Rectal smooth muscle tissue (tissue), 1 donor: ENCODE measurements around the gene CCL26.

Experiments
- H3K27ac ChIP-seq: one replicate; pipeline ENCODE4 v1.7.0; 2013; ENCODE audit warnings: low read depth, low read length, inconsistent platforms
- H3K27me3 ChIP-seq: one replicate; pipeline ENCODE4 v1.7.0; 2013; ENCODE audit warnings: low read length; ENCODE audit not compliant: control insufficient read depth, insufficient read depth
- H3K36me3 ChIP-seq: one replicate; pipeline ENCODE4 v1.7.0; 2013; ENCODE audit warnings: low read length; ENCODE audit not compliant: control insufficient read depth, insufficient read depth
- H3K4me1 ChIP-seq: one replicate; pipeline ENCODE4 v1.7.0; 2013; ENCODE audit warnings: low read length; ENCODE audit not compliant: control insufficient read depth, insufficient read depth
- H3K4me3 ChIP-seq: one replicate; pipeline ENCODE4 v1.7.0; 2013; ENCODE audit warnings: low read length
- H3K9ac ChIP-seq: one replicate; pipeline ENCODE4 v1.7.0; 2013; ENCODE audit warnings: low read length

The CCL26 gene

DNA sequence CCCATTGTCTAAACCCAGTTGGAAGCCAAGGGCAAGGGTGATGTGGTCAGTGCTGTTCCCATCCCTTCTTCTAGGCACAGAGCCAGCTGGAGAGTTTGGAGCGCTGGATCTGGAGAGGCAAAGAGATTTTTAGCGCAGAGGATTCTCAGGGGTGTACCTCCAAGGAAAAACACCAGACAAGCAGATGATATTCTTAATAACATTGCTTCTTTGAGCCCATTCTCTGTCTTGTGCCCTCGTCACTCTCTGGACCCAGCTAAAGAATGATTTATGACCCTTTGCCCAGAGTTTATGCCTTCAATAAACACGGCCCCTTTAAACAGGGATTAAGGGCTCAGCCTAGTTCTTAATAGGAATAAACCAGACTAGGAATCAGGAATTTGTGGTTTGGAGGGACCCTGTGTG lies 28.6 kb downstream of the CCL26 start:
- H3K4me3 ChIP-seq: no peak overlapping the region
- no peaks in the 10 kb centered on the region for H3K36me3 ChIP-seq
- no peak overlapping the region for H3K27ac ChIP-seq
- H3K4me1 ChIP-seq: no peaks in the 10 kb centered on the region
- no peak overlapping the region for H3K9ac ChIP-seq
- no peaks in the 10 kb centered on the region for H3K27me3 ChIP-seq

DNA sequence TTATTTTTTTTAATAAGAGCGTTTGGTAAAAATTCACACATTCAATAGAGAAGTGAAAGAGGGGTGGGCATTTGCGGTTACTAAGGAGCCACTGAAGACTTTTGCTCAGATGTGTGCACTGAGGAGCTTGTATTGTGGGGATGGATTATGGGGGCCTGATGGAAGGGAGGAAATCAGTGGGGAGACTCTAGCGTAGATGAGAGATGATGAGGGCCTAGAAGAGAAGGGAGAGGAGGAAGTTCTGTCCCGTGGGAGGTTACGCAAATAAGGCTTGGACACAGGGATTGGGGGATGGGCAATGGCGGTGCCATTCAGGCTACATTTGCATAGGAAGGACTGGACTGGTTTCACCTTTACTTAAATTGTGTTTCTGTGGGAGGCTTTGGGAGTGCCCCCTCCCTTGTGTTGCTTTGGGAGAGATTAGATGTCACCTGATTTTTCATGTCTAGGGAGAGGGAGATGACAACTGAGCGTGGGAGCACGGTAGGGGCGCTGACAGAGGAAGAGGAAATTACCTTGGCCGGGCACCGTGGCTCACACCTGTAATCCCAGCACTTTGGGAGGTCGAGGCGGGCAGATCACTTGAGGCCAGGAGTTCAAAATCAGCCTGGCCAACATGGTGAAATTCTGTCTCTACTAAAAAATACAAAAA lies 31.0 kb downstream of the CCL26 start:
- H3K4me1 ChIP-seq: peaks cover 5% of the 10 kb centered on the region
- H3K27ac ChIP-seq: no peak overlapping the region

DNA sequence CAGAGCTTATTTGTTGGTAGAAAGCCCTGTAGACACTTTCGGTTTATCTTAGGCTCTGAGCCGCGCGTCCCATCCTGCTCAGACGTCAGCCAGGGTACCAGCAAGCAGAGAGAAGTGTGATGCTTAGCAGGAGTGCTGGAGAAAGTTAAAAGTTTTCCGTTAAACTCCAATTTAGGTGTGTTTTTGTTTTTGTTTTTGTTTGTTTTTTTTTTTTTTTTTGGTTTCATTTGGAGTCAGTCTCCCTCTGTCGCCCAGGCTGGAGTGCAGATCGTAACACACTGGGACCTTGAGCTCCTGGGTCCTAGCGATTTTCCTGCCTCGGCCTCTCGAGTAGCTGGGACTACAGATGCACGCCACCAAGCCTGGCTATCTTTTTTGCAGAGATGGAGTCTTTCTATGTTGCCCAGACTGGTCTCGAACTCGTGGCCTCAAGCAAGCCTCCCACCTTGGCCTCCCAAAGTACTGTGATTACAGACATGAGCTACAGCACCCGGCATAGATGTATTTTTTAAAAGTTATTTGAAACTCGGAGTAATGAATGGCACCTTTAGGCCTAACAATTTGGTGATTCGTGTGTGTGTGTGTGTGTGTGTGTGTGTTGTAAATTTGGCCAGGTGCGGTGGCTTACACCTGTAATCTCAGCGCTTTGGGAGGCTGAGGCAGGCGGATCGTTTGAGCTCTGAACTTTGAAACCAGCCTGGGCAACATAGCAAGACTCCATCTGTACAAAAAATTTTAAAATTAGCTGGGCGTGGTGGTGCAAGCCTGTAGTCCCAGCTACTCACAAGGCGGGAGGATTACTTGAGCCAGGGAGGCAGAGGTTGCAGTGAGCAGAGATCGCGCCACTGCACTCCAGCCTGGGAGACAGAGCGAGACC lies 32.0 kb downstream of the CCL26 start:
- Histone ChIP-seq H3K4me1 (peaks cover 5% of the 10 kb centered on the region), H3K36me3 (no peaks in the 10 kb centered on the region), H3K4me3 (peak overlapping the region; percentile 86), H3K9ac (peak overlapping the region; percentile 40), H3K27ac (peak overlapping the region; percentile 77), H3K27me3 (no peaks in the 10 kb centered on the region)

More for the DNA sequence above, 31.0 kb downstream of the CCL26 start:
- H3K36me3 ChIP-seq: no peaks in the 10 kb centered on the region
- no peaks in the 10 kb centered on the region for H3K27me3 ChIP-seq
- H3K4me3 ChIP-seq: peak overlapping the region; percentile 15
- H3K9ac ChIP-seq: no peak overlapping the region

DNA sequence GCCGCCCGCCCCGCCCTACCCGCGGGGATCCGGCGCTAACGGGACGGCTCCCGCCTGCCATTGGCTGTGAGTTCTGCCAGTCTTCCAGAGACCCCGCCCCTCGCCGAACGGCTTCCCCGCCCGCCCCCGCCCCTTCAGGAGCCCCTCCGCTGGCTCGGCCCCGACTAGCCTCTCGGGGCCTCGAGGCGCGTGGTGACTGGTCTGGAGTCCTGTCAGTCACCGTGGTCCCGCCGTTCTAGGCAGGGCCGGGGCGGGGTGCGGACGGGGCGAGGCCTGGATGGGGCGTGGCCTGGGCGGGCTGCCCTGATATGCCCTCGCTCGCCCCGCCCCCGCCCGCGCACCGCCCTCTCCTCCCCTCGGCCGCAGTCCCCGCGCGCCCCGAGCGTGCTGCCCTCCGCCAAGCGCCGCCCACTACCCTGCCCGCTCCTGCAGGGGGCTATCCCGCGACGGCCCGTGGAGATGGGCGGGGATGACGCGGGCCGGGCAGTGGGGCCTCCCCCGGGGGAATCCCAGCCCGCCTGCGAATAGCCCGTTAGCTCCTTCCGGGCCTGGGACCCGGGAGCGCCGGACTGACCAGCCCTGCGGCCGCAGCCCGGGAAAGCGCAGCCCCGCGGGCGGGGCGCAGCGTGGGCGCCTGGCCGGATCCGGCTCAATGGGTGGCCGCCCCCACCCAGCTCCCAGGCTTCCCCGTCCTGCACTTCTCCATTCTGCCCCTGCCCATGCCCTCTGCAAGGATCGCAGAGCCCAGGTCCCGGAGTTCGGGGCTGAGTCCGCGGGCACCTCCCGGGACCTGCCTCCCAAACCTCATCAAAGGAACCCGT lies 32.8 kb downstream of the CCL26 start:
- H3K9ac ChIP-seq: peak overlapping the region; percentile 45
- H3K27ac ChIP-seq: peak overlapping the region; percentile 77
- no peaks in the 10 kb centered on the region for H3K36me3 ChIP-seq
- peak overlapping the region; percentile 89 for H3K4me3 ChIP-seq
- H3K4me1 ChIP-seq: peaks cover 5% of the 10 kb centered on the region
- no peaks in the 10 kb centered on the region for H3K27me3 ChIP-seq

DNA sequence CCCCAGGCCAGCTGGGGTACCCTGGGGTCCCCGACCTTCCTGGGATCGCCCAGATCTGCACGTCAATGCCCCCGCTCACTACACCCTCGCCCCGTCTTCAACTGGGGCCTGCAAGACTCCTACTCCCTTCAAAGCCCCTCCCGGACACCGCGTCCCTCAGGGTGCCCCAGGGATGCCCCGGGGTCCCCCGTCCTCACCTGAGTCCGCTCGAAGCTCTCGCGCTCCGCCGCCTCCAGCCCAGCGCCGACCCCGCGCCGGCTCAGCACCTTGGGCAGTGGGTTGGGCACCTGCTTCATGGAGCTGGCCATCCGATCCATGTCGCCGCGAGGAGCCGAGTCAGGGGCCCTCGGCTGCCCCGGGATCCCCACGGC lies 33.4 kb downstream of the CCL26 start, which contains the start of gene HIP1:
Gene HIP1 (minus strand): TSS at position 338 of the 371 bp plus-strand sequence. CDS start 21 bp downstream, at position 317.
- Histone ChIP-seq H3K4me1 (peaks cover 5% of the 10 kb centered on the region), H3K27me3 (no peaks in the 10 kb centered on the region), H3K36me3 (no peaks in the 10 kb centered on the region), H3K9ac (peak within 1 kb of the TSS; percentile 45), H3K27ac (peak within 1 kb of the TSS; percentile 77), H3K4me3 (peak within 1 kb of the TSS; percentile 89)

DNA sequence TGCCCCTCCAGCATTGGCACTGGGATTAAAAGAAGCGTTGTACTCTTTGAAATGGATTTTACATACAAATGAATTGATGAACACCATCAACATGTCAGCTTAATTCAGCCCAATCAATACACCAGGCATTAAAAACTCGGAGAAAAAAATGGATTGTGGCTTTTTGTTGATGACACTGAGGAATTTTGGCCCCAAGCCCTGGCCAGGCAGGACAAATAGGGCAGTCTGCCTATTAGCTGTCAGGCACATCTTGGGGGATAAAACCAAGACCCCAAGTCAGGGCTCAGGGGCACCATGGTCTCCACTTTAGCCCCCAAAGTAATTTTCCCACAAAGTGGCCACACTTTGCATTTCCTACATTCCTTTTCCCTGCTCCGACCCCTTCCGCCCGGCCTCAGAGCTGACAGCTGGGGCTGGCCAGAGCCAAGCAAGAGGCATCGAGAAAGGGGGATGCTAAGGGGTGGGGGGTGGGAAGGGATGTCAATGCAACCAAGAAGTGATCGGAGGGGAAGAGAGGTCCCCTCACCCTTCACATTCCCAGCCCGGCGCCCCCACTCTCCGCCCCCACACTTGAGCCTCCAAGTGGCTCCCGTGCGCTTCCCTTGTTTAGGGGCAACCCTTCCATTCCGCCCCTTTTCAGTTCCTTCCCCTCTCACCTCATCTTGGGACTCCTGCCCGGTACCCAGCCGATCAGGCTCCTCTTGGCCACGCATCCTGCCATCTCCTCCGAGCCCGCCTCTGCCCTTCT lies 34.0 kb downstream of the CCL26 start:
- H3K27ac ChIP-seq: peak overlapping the region; percentile 65
- peaks cover 5% of the 10 kb centered on the region for H3K4me1 ChIP-seq
- peak overlapping the region; percentile 89 for H3K4me3 ChIP-seq
- no peaks in the 10 kb centered on the region for H3K36me3 ChIP-seq
- H3K27me3 ChIP-seq: no peaks in the 10 kb centered on the region
- H3K9ac ChIP-seq: peak overlapping the region; percentile 45

DNA sequence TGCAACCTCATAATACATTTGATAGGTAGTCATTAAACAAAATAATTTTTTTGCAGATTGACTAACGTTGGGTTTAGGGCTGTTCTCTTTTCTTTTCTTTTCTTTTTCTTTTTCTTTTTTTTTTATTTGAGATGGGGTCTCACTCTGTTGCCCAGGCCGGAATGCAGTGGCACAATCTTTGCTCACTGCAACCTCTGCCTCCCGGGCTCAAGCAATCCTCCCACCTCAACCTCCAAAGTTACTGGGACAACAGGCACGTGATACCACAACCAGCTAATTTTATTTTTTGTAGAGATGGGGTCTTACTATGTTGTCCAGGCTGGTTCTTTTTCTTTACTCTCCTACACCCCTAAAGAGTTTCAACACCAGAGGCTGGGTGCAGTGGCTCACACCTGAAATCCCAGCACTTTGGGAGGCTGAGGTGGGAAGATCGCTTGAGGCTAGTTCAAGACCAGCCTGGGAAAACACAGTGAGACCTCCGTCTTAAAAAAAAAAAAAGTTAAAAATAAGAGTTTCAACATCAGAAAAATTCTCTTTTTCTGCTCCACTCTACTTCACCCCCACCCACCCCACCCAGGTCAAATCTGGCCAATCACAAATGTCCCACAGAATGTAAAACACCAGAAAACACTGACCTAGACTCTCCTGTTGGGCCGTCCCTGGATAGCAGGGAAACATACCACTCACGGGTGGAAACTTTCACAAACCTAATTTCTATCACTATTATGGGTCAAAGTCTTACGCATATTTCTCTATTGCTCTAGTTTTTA lies 36.2 kb downstream of the CCL26 start:
- H3K4me3 ChIP-seq: no peak overlapping the region
- H3K9ac ChIP-seq: no peak overlapping the region
- peaks cover 5% of the 10 kb centered on the region for H3K4me1 ChIP-seq
- no peak overlapping the region for H3K27ac ChIP-seq
- H3K27me3 ChIP-seq: no peaks in the 10 kb centered on the region
- no peaks in the 10 kb centered on the region for H3K36me3 ChIP-seq

DNA sequence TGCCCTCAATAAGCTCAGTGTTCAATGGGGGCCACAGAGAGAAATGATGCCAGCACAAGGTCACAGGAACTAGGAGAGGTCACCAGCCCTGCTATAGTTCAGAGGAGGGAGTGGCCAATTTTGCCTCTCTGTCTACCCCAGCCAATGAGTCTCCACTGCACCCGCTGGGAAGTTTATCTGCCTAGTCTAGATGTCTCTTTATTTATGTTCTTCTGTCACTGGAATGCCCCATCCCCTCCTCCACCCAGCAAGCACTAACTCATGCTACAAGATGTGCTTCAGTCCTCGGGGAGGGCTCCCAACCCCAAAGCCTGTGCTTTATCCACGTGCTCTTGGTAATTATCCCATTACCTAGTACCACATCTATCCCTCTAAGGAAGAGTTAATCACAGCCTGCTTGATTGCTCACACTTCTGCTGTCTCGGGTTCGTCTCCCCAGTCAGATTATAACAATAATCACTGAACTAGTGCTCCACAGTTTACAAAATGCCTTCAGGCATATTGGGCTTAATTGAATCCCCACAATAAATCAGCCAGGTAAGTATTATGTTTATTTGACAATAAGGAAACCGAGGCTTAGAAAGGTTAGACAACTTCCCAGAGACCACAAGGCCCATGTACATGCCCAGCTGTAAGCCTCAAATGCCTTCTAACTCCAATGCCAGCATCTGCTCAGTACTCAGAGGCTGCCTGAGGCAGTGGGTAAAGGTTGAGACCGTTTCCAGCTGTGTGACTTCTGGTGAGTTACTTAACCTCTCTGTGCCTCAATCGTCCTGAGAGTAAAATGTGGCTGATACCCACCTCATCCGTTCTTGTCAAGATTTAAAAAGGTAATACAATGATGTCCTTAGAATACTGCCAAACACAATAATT lies 37.2 kb downstream of the CCL26 start:
- no peak overlapping the region for H3K27ac ChIP-seq
- H3K4me1 ChIP-seq: peaks cover 5% of the 10 kb centered on the region
- no peak overlapping the region for H3K9ac ChIP-seq

DNA sequence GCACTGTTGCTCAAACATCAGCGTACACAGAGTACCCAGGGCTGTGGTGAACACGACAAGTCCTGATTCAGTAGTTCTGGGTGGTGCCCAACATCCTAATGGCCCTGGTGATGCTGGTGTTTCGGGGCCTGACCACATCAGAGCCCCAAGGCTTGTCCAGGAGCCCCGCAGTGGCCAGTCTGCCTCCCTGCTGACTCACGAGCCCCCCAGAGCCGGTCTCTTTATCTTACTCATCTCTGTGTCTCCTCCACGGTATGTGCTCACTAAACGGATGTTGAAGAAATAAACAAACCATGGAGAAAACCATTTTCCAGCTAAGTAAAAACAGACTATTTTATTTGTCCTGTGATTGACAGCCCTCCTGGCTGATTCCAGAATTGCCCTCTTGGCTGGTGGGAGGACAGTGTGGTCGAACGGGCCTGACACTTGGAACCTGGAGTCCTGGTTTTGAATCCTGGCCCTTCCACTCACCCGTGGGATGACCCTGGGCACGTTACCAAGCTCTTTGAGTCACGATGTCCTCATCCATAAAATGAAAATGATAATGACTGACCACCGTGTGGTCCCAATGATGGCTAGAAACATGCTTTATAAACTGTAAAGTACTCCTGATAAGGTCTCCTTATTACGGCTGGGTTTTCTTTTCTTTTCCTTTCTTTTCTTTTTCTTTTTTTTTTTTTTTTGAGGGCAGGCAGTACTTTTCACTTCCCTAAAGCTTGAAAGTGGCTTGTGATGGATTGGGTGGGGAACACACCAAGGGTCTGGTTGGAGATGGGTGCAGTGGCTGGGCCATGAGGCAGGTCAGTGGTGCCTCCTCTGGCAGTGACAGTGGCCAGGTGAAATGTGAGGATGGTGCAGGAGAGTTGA lies 39.0 kb downstream of the CCL26 start:
- no peaks in the 10 kb centered on the region for H3K36me3 ChIP-seq
- no peak overlapping the region for H3K9ac ChIP-seq
- no peaks in the 10 kb centered on the region for H3K27me3 ChIP-seq
- H3K4me3 ChIP-seq: no peak overlapping the region
- peaks cover 5% of the 10 kb centered on the region for H3K4me1 ChIP-seq
- H3K27ac ChIP-seq: no peak overlapping the region

More for the DNA sequence above, 37.2 kb downstream of the CCL26 start:
- H3K27me3 ChIP-seq: no peaks in the 10 kb centered on the region
- no peaks in the 10 kb centered on the region for H3K36me3 ChIP-seq
- no peak overlapping the region for H3K4me3 ChIP-seq

DNA sequence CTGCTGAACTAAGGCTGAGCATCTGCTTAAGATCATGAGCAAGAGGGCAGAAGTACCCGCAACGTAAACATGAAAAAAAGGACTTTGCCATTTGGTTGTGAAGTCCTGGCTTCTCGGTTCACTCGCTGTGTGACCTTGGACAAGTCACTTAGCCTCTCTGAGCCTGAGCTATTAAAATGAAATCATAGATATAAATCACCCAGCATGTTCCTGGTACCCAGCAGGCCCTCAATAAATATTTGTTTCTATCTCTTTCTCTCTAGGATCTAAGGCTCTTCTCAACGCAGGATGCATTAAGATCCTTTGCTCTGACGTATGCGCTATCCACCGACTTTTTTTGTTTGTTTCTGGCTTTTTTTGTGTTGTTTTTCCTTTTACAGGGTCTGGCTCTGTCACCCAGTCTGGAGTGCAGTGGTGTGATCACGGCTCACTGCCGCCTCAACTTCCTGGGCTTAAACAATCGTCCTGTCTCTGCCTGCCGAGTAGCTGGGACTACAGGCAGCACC lies 39.9 kb downstream of the CCL26 start:
- Histone ChIP-seq H3K27me3 (no peaks in the 10 kb centered on the region), H3K36me3 (no peaks in the 10 kb centered on the region), H3K27ac (no peak overlapping the region), H3K4me3 (no peak overlapping the region), H3K9ac (no peak overlapping the region), H3K4me1 (no peaks in the 10 kb centered on the region)
